ENCODE measurements around the gene FAM3D.

DNA sequence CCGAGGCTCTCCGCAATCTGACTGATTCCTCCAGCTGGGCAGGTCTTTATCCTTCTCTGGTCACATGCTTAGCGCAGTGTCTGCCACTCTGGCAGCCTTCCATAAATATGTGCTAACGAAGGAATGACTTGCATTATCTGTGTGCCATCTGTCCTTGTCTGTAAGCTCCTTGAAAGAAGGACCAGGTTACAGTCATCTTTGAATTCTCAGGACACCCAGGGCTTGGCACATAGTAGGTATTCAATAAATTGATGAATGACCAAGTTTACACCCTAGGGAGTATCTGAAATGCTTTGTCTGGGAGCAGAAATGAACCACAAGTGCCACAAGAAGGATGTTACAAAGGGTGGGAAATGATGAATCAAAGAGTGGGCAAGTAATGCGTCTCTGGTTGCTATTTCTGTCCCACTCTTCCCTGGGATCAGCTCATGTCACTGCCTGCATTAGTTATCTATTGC, 16.5 kb upstream of the FAM3D start:
- TF ChIP-seq, protein P1, sequence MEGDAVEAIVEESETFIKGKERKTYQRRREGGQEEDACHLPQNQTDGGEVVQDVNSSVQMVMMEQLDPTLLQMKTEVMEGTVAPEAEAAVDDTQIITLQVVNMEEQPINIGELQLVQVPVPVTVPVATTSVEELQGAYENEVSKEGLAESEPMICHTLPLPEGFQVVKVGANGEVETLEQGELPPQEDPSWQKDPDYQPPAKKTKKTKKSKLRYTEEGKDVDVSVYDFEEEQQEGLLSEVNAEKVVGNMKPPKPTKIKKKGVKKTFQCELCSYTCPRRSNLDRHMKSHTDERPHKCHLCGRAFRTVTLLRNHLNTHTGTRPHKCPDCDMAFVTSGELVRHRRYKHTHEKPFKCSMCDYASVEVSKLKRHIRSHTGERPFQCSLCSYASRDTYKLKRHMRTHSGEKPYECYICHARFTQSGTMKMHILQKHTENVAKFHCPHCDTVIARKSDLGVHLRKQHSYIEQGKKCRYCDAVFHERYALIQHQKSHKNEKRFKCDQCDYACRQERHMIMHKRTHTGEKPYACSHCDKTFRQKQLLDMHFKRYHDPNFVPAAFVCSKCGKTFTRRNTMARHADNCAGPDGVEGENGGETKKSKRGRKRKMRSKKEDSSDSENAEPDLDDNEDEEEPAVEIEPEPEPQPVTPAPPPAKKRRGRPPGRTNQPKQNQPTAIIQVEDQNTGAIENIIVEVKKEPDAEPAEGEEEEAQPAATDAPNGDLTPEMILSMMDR (optimal IDR thresholded peaks at IDR 0.05 in 1 of 3, IDR thresholded peaks at IDR 0.05 in 1 of 3, conservative IDR thresholded peaks at IDR 0.05 in 1 of 3; ENCODE audit: extremely low read depth in 1 of 3, insufficient read depth in 2 of 3, low read length in 3 of 3), result no peak
- no peak for TF ChIP-seq EZH2 (IDR thresholded peaks at IDR 0.05; ENCODE audit: low read length)

All from keratinocyte (primary cell).